HG03196 (cell line): ENCODE data around the gene CD22.
"Not testable (repeated sequence)": the region's sequence is repeated elsewhere in the genome, so short reads cannot be mapped to it uniquely, and the experiment has no call there.

Experiments used
- ATAC-seq: cut with Tn5 transposase; IDR thresholded peaks from one replicate; pipeline ENCODE4 v1.9.1; 2021; ENCODE audit not compliant: unreplicated experiment

The CD22 gene

GRCh38 chr19:35328851-35329285 is at the start of gene CD22:
Gene CD22, plus strand, starts transcription at chr19:35329187. Its CDS starts 2,854 bp downstream, at chr19:35332041.
- no peak for ATAC-seq

GRCh38 chr19:35279374-35279773 is 49.6 kb upstream of the CD22 start:
- ATAC-seq: no peak

- no peak for ATAC-seq
Observed at GRCh38 chr19:35279985-35280821, 48.8 kb upstream of the CD22 start.

GRCh38 chr19:35281303-35281702 is 47.7 kb upstream of the CD22 start:
- ATAC-seq: no peak

GRCh38 chr19:35284153-35285094 is 44.6 kb upstream of the CD22 start:
- no peak for ATAC-seq

GRCh38 chr19:35285095-35285449 is 43.9 kb upstream of the CD22 start:
- ATAC-seq: no peak

GRCh38 chr19:35285465-35285864 is 43.5 kb upstream of the CD22 start:
- not testable (repeated sequence) for ATAC-seq

- ATAC-seq: not testable (repeated sequence)
Observed at GRCh38 chr19:35286101-35286500, 42.9 kb upstream of the CD22 start.

- no peak for ATAC-seq
Observed at GRCh38 chr19:35287713-35288112, 41.3 kb upstream of the CD22 start.

GRCh38 chr19:35288331-35288730 is 40.7 kb upstream of the CD22 start:
- no peak for ATAC-seq

- no peak for ATAC-seq
Observed at GRCh38 chr19:35288906-35289305, 40.1 kb upstream of the CD22 start.

- no peak for ATAC-seq
Observed at GRCh38 chr19:35290381-35291127, 38.4 kb upstream of the CD22 start.

- ATAC-seq: no peak
Observed at GRCh38 chr19:35291259-35291658, 37.7 kb upstream of the CD22 start.

GRCh38 chr19:35291916-35292315 is 37.1 kb upstream of the CD22 start, which contains the start of gene MAG:
Gene MAG, plus strand, starts transcription at chr19:35292161. Its CDS starts 3,248 bp downstream, at chr19:35295409.
- ATAC-seq: no peak

- no peak for ATAC-seq
Observed at GRCh38 chr19:35292421-35293362, 36.3 kb upstream of the CD22 start.

- ATAC-seq: no peak
Observed at GRCh38 chr19:35293363-35293739, 35.6 kb upstream of the CD22 start.

- ATAC-seq: no peak
Observed at GRCh38 chr19:35293808-35294207, 35.2 kb upstream of the CD22 start.

- ATAC-seq: no peak
Observed at GRCh38 chr19:35294328-35294727, 34.7 kb upstream of the CD22 start.

GRCh38 chr19:35294859-35295791 is 33.9 kb upstream of the CD22 start:
- no peak for ATAC-seq
